ENCODE measurements around the gene CLEC14A. TPM values are rescaled to one million over a fixed set of nuclear protein-coding genes. Genes with fewer than 3 reads are reported as not detected.

Gene CLEC14A
- total and polyA plus RNA-seq, 8 donors, result 1.8 to 24.9 (median 9.6) TPM; not detected in 1

DNA sequence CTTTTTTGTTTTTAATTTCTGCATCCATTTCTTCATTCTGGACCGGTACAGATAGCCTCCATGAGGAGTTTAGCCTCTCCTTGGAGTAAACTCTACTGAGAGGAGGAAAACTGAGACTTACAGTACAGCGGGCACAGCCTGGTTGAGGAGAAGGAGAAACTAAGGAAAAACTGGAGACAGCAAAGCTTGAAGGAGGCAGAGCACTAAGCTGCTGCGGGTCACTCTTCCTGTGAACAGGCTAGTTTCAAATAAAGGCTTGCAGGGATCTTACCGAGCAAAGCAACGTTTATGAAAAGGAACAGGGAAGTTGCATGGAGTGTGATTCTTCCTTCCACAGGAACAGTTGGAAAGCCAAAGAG is 48.5 kb downstream of the CLEC14A start:
- Histone ChIP-seq H3K4me3 (peak overlapping the region; percentile 47 to 67 (median 55)), H3K27ac (peak overlapping the region; percentile 83 to 90 (median 86)), H3K27me3 (peaks cover 0 to 55% (median 14%) of the 10 kb centered on the region in 3 donors), H3K4me1 (peaks cover 7 to 51% (median 41%) of the 10 kb centered on the region in 4 donors), H3K9me3 (peaks cover 0 to 5% (median 1%) of the 10 kb centered on the region in 4 donors), H3K36me3 (no peaks in the 10 kb centered on the region)
- intact Hi-C loops (cut with DNase I; ENCODE audit: low total_unique reads), result no loop called here
- 16 to 31% (median 22%) methylated on average over 5 of the region's 5 CpGs for WGBS, 5 donors
- no peak for TF ChIP-seq EP300 (IDR thresholded peaks at IDR 0.05)
- no peak for TF ChIP-seq POLR2AphosphoS5 (IDR thresholded peaks at IDR 0.05)
- no peak for DNase-seq

DNA sequence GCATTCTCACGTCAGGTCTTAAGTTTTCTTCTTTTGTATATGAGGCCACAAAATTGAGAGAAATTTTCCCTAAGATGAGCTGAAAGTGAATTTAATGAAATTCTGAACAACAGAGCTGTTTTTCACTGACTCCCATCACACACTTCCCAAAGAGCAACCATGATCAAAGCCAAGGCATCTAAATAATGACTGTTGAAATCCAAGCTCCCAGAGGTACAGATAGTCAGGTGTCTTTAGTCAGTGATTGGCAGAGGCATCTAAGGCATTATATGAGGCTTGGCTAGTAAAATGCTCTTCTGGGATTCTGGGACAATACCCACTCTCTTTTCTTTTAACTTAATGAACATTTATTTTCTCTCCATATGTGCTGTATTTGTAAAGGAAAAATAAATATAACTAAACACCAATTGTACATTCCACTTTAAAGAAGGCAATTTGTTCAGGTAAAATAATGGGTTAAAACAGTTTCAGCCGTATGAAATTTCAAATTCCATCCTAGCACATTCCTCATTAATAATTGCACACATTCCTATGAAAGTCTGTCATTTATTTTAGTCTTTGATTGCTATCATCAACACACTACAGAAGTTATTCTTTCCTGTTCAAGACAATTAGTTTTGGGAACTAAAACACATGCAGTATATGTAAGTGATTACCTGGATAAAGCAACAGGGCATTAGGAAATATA is 49.1 kb downstream of the CLEC14A start:
- DNase-seq, result no peak
- peaks cover 0 to 50% (median 14%) of the 10 kb centered on the region in 3 donors for H3K27me3 ChIP-seq
- no peak for TF ChIP-seq EP300 (IDR thresholded peaks at IDR 0.05)
- TF ChIP-seq, protein P1, sequence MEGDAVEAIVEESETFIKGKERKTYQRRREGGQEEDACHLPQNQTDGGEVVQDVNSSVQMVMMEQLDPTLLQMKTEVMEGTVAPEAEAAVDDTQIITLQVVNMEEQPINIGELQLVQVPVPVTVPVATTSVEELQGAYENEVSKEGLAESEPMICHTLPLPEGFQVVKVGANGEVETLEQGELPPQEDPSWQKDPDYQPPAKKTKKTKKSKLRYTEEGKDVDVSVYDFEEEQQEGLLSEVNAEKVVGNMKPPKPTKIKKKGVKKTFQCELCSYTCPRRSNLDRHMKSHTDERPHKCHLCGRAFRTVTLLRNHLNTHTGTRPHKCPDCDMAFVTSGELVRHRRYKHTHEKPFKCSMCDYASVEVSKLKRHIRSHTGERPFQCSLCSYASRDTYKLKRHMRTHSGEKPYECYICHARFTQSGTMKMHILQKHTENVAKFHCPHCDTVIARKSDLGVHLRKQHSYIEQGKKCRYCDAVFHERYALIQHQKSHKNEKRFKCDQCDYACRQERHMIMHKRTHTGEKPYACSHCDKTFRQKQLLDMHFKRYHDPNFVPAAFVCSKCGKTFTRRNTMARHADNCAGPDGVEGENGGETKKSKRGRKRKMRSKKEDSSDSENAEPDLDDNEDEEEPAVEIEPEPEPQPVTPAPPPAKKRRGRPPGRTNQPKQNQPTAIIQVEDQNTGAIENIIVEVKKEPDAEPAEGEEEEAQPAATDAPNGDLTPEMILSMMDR (IDR thresholded peaks at IDR 0.05), result no peak
- no peak for TF ChIP-seq POLR2AphosphoS5 (IDR thresholded peaks at IDR 0.05)
- TF ChIP-seq POLR2A (IDR thresholded peaks at IDR 0.05), result no peak
- intact Hi-C loops (cut with DNase I; ENCODE audit: low total_unique reads), result no loop called here
- H3K4me1 ChIP-seq, result peaks cover 7 to 46% (median 40%) of the 10 kb centered on the region in 4 donors
- WGBS, 5 donors, result 54 to 66% (median 55%) methylated on average over 2 of the region's 2 CpGs
- peaks cover 0 to 5% (median 1%) of the 10 kb centered on the region in 4 donors for H3K9me3 ChIP-seq
- no peaks in the 10 kb centered on the region for H3K36me3 ChIP-seq
- peak overlapping the region in 1 of 4 donors; percentile 53 for H3K4me3 ChIP-seq
- peak overlapping the region in 4 of 5 donors; percentile 83 to 90 (median 88) for H3K27ac ChIP-seq

DNA sequence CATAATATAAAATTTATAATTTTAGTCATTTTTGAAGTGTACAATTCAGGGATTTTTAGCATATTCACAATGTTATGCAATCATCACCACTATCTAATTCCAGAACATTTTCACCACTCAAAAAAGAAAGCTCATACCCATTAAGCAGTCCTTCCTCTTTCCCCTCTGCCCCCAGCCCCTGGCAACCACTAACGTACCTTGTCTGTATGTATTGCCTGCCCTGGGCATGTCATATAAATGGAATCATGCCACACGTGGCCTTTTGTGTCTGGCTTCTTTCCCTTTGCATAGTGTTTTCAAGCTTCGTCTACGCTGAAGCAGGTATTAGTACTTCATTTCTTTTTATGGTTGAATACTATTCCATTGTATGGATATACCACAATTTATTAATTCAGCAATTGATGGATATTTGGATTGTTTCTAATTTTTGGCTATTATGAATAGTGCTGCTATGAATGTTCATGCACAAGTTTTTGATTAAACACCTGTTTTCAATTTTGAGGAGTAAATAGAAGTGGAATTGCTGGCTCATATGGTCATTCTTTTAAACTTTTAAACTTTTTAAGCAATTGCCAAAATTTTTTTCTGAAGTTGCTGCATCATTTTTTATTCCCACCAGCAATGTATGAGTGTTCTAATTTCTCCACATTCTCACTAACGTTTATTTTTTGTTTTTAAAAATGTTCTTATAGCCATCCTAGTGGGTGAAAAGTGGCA is 49.8 kb downstream of the CLEC14A start:
- Histone ChIP-seq H3K4me3 (no peak overlapping the region), H3K4me1 (peaks cover 7 to 39% (median 33%) of the 10 kb centered on the region in 4 donors), H3K9me3 (peaks cover 0 to 5% (median 1%) of the 10 kb centered on the region in 4 donors), H3K27me3 (peaks cover 0 to 43% (median 14%) of the 10 kb centered on the region in 3 donors), H3K27ac (no peak overlapping the region), H3K36me3 (no peaks in the 10 kb centered on the region)
- WGBS, 5 donors, result 88 to 94% (median 91%) methylated on average over 5 of the region's 5 CpGs
- no peak for DNase-seq
- intact Hi-C loops (cut with DNase I; ENCODE audit: low total_unique reads), result no loop called here
- TF ChIP-seq, protein P1 (IDR thresholded peaks at IDR 0.05), result no peak
- TF ChIP-seq EP300 (IDR thresholded peaks at IDR 0.05), result no peak
- TF ChIP-seq POLR2AphosphoS5 (IDR thresholded peaks at IDR 0.05), result no peak
- TF ChIP-seq POLR2A (IDR thresholded peaks at IDR 0.05), result no peak

DNA sequence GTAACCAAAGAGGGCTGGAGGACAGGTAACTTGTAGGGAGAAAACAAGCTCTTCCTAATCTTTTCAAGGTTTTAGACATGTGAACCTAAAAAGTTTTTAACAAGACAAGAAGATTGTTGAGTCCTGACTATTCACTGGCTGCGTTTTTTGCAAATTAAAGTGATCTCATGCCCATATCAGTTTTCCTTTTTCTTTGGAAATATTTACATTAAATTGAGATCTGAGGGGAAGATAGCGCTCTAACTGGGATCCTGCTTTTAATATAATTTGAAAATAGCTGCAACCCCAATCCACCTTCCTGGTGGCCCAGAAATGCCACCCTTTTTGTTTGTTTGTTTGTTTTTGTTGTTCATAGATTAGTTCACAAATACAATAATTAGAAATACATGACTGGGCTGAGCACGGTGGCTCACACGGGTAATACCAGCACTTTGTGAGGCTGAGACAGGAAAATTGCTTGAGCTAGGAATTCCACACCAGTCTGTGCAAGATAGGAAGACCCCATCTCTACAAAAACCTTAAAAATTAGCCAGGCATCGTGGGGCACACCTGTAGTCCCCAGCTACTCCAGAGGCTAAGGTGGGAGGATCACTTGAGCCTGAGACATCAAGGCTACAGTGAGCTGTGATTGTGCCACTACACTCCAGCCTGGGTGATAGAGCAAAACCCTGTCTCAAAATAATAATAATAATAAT is 50.6 kb downstream of the CLEC14A start:
- Histone ChIP-seq H3K36me3 (no peaks in the 10 kb centered on the region), H3K27ac (no peak overlapping the region), H3K4me3 (no peak overlapping the region), H3K9me3 (peaks cover 0 to 5% (median 1%) of the 10 kb centered on the region in 4 donors), H3K27me3 (peaks cover 0 to 35% (median 11%) of the 10 kb centered on the region in 3 donors), H3K4me1 (peaks cover 7 to 32% (median 27%) of the 10 kb centered on the region in 4 donors)
- intact Hi-C loops (cut with DNase I; ENCODE audit: low total_unique reads), result no loop called here
- WGBS, 5 donors, result 71 to 77% (median 74%) methylated on average over 5 of the region's 5 CpGs
- no peak for DNase-seq
- no peak for TF ChIP-seq POLR2A (IDR thresholded peaks at IDR 0.05)

DNA sequence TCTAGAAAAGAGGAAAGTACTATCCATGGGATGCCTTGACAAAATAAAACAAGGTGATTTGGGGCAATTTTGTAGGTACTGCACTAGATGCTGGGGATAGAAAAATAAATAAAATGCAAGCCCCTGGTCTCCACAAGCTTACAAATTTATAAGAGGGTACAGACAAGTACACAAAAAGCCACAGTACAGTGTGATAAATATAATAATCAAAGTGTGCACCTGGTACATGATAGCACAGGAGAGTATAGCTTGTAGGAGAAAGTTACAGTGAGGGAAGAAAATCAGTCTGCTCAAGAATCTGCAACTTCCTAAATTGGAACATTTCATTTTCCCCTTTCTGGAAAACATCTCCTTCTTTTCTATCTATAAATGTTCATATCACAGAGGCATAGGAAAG is 51.2 kb downstream of the CLEC14A start:
- Histone ChIP-seq H3K36me3 (no peaks in the 10 kb centered on the region), H3K4me1 (peaks cover 7 to 26% (median 21%) of the 10 kb centered on the region in 4 donors), H3K4me3 (no peak overlapping the region), H3K9me3 (peaks cover 0 to 5% (median 1%) of the 10 kb centered on the region in 4 donors), H3K27ac (no peak overlapping the region), H3K27me3 (peaks cover 0 to 29% (median 7%) of the 10 kb centered on the region in 3 donors)
- intact Hi-C loops (cut with DNase I; ENCODE audit: low total_unique reads), result no loop called here
- DNase-seq, result no peak
- TF ChIP-seq POLR2A (IDR thresholded peaks at IDR 0.05), result no peak
- TF ChIP-seq, protein P1 (IDR thresholded peaks at IDR 0.05), result no peak
- no peak for TF ChIP-seq POLR2AphosphoS5 (IDR thresholded peaks at IDR 0.05)
- TF ChIP-seq EP300 (IDR thresholded peaks at IDR 0.05), result no peak
